Measurements from ENCODE around the gene SOCS7.
A peak's percentile ranks its signal among the peaks of the same experiment; 100 is the strongest.

The SOCS7 gene

GRCh38 chr17:38405654-38406053, 54.0 kb downstream of the SOCS7 start:
- Histone ChIP-seq H3K36me3 (ENCODE audit: control insufficient read depth in 1 of 2, insufficient read depth in 2 of 2, low read depth in 1 of 2, low read length in 2 of 2) (peaks cover 13 to 25% of the 10 kb centered on the region in 2 experiments), H2BK120ac (ENCODE audit: low read depth, low read length) (no peak overlapping the region), H4K8ac (ENCODE audit: low read length) (no peak overlapping the region), H3K4ac (ENCODE audit: low read depth in 1 of 2, low read length in 2 of 2) (no peak overlapping the region), H2BK15ac (ENCODE audit: low read depth, poor library complexity, severe bottlenecking) (no peak overlapping the region), H3K4me3 (ENCODE audit: insufficient read depth in 1 of 2, low read depth in 1 of 2, low read length in 2 of 2) (no peak overlapping the region), H3K9me3 (ENCODE audit: control insufficient read depth, low read length) (no peaks in the 10 kb centered on the region), H2AFZ (ENCODE audit: low read depth, low read length) (no peak overlapping the region), H2BK5ac (ENCODE audit: low read depth, low read length, poor library complexity, severe bottlenecking) (no peak overlapping the region), H2BK12ac (ENCODE audit: low read length in 2 of 2) (no peak overlapping the region), H4K91ac (ENCODE audit: low read length) (no peak overlapping the region), H3K14ac (ENCODE audit: low read length in 2 of 2) (no peak overlapping the region), H3K23ac (ENCODE audit: low read length in 2 of 2) (no peak overlapping the region), H2AK5ac (ENCODE audit: low read length, severe bottlenecking) (no peak overlapping the region), H3K9ac (ENCODE audit: low read length) (no peak overlapping the region), H3K79me1 (replicated peaks; ENCODE audit: low read length, poor library complexity, severe bottlenecking) (no peaks in the 10 kb centered on the region), H3K4me2 (ENCODE audit: low read length, poor library complexity, severe bottlenecking) (no peak overlapping the region), H3K4me1 (ENCODE audit: control insufficient read depth, insufficient read depth, low read depth, low read length) (no peaks in the 10 kb centered on the region), H3K27ac (ENCODE audit: low read length, poor library complexity, severe bottlenecking) (no peak overlapping the region), H3K27me3 (ENCODE audit: control insufficient read depth in 1 of 2, insufficient read depth in 1 of 2, low read length in 2 of 2) (peaks cover 0 to 15% of the 10 kb centered on the region in 2 experiments), H3K18ac (ENCODE audit: low read depth in 1 of 2, low read length in 2 of 2) (no peak overlapping the region)
- WGBS: 96% methylated on average over 4 of the region's 4 CpGs
- no peak for DNase-seq

GRCh38 chr17:38410201-38410600, 58.6 kb downstream of the SOCS7 start:
- Histone ChIP-seq H3K36me3 (ENCODE audit: control insufficient read depth in 1 of 2, insufficient read depth in 2 of 2, low read depth in 1 of 2, low read length in 2 of 2) (no peaks in the 10 kb centered on the region), H3K9me3 (ENCODE audit: control insufficient read depth, low read length) (no peaks in the 10 kb centered on the region), H3K4ac (ENCODE audit: low read depth in 1 of 2, low read length in 2 of 2) (no peak overlapping the region), H3K27me3 (ENCODE audit: control insufficient read depth in 1 of 2, insufficient read depth in 1 of 2, low read length in 2 of 2) (peaks cover 0 to 31% of the 10 kb centered on the region in 2 experiments), H3K4me3 (ENCODE audit: insufficient read depth in 1 of 2, low read depth in 1 of 2, low read length in 2 of 2) (no peak overlapping the region), H2AK5ac (ENCODE audit: low read length, severe bottlenecking) (no peak overlapping the region), H3K18ac (ENCODE audit: low read depth in 1 of 2, low read length in 2 of 2) (no peak overlapping the region), H4K91ac (ENCODE audit: low read length) (no peak overlapping the region), H2BK12ac (ENCODE audit: low read length in 2 of 2) (no peak overlapping the region), H3K9ac (ENCODE audit: low read length) (no peak overlapping the region), H3K4me2 (ENCODE audit: low read length, poor library complexity, severe bottlenecking) (no peak overlapping the region), H2BK120ac (ENCODE audit: low read depth, low read length) (no peak overlapping the region), H3K27ac (ENCODE audit: low read length, poor library complexity, severe bottlenecking) (no peak overlapping the region), H2BK5ac (ENCODE audit: low read depth, low read length, poor library complexity, severe bottlenecking) (no peak overlapping the region), H3K79me1 (replicated peaks; ENCODE audit: low read length, poor library complexity, severe bottlenecking) (no peaks in the 10 kb centered on the region), H2AFZ (ENCODE audit: low read depth, low read length) (no peak overlapping the region), H2BK15ac (ENCODE audit: low read depth, poor library complexity, severe bottlenecking) (no peak overlapping the region), H3K14ac (ENCODE audit: low read length in 2 of 2) (no peak overlapping the region), H4K8ac (ENCODE audit: low read length) (no peak overlapping the region), H3K23ac (ENCODE audit: low read length in 2 of 2) (no peak overlapping the region), H3K4me1 (ENCODE audit: control insufficient read depth, insufficient read depth, low read depth, low read length) (peaks cover 5% of the 10 kb centered on the region)
- no peak for DNase-seq
- WGBS: 83% methylated on average over 1 of the region's 1 CpG

DNA sequence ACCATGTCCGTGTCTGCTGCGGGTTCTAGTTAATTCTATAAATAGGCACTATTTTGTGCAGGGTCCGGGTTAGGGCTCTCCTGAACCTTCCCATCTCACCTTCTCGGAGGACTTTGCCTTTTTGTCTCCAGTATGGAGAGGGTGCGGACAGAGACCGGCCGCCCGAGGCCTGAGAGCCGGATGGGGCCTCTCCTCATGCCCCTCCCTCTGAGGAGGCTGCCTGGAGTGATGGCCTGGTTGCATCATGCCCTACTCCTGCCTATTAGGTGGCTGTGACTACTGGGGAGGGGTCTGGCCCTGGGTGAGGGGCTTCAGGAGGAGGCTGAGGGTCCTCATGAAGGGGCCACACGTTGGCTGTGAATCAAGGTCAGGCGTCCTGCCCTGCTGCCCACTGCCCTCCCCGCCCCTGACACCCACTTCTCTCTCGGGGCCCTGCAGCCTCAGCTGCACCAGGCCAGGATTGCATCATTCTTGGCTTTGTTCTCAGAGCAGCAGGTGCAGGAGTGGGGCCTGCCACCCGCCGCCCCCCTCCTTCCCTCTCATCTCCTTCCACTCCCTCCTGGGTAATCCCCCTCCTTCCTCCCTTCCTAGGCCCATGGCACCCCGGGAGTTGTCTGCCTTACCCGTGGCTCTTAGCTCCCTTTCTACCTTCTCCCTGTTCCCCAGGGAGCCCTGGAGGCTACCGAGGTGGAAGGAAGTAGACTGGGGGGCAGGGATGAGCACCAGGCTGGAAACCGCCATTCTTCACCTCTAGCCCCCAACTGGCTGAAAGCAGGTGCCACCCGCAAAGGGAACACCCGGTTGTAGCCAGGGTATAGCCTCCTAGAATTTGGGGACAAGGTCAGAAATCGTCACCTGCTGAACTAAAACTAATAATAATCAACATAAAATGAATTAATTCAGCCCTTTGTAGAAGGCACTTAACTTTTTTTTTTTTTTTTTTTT, 63.9 kb downstream of the SOCS7 start:
- peak overlapping the region in 1 of 2 experiments; percentile 1 for H3K14ac ChIP-seq (ENCODE audit: low read length in 2 of 2)
- no peaks in the 10 kb centered on the region for H3K36me3 ChIP-seq (ENCODE audit: control insufficient read depth in 1 of 2, insufficient read depth in 2 of 2, low read depth in 1 of 2, low read length in 2 of 2)
- WGBS: 48% methylated on average over 13 of the region's 22 CpGs
- H3K27ac ChIP-seq (ENCODE audit: low read length, poor library complexity, severe bottlenecking): no peak overlapping the region
- H3K9ac ChIP-seq (ENCODE audit: low read length): peak overlapping the region; percentile 84
- peak overlapping the region; percentile 92 for H2AFZ ChIP-seq (ENCODE audit: low read depth, low read length)
- H2BK120ac ChIP-seq (ENCODE audit: low read depth, low read length): peak overlapping the region; percentile 97
- peak overlapping the region; percentile 36 for H2BK15ac ChIP-seq (ENCODE audit: low read depth, poor library complexity, severe bottlenecking)
- H3K4me3 ChIP-seq (ENCODE audit: insufficient read depth in 1 of 2, low read depth in 1 of 2, low read length in 2 of 2): peak overlapping the region in 1 of 2 experiments; percentile 63
- H3K4ac ChIP-seq (ENCODE audit: low read depth in 1 of 2, low read length in 2 of 2): peak overlapping the region; percentile 54 to 73
- H4K91ac ChIP-seq (ENCODE audit: low read length): peak overlapping the region; percentile 94
- DNase-seq: peak; percentile 59
- peak overlapping the region; percentile 49 to 51 for H2BK12ac ChIP-seq (ENCODE audit: low read length in 2 of 2)
- H3K9me3 ChIP-seq (ENCODE audit: control insufficient read depth, low read length): no peaks in the 10 kb centered on the region
- peaks cover 31 to 63% of the 10 kb centered on the region in 2 experiments for H3K27me3 ChIP-seq (ENCODE audit: control insufficient read depth in 1 of 2, insufficient read depth in 1 of 2, low read length in 2 of 2)
- H3K18ac ChIP-seq (ENCODE audit: low read depth in 1 of 2, low read length in 2 of 2): peak overlapping the region; percentile 79 to 91
- peaks cover 22% of the 10 kb centered on the region for H3K4me1 ChIP-seq (ENCODE audit: control insufficient read depth, insufficient read depth, low read depth, low read length)
- peak overlapping the region; percentile 21 for H2AK5ac ChIP-seq (ENCODE audit: low read length, severe bottlenecking)
- peak overlapping the region; percentile 99 for H4K8ac ChIP-seq (ENCODE audit: low read length)
- H2BK5ac ChIP-seq (ENCODE audit: low read depth, low read length, poor library complexity, severe bottlenecking): no peak overlapping the region
- H3K23ac ChIP-seq (ENCODE audit: low read length in 2 of 2): no peak overlapping the region
- H3K79me1 ChIP-seq (replicated peaks; ENCODE audit: low read length, poor library complexity, severe bottlenecking): no peaks in the 10 kb centered on the region
- peak overlapping the region; percentile 59 for H3K4me2 ChIP-seq (ENCODE audit: low read length, poor library complexity, severe bottlenecking)

DNA sequence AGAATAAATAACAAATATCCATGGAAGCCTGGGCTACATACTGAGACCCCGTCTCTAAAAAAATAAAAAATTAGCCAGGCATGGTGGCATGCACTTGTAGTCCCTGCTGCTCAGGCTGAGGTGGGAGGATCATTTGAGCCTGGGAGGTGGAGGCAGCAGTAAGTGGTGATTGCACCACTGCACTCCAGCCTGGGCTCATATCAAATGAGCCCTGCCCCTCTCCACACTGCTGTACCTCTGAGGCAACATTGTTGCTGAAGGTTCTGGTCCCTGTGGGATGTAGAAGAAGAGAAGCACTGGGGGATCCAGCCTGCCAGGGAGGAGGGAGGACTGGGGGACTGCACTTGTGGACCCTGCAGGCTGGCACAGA, 65.2 kb downstream of the SOCS7 start:
- no peaks in the 10 kb centered on the region for H3K79me1 ChIP-seq (replicated peaks; ENCODE audit: low read length, poor library complexity, severe bottlenecking)

More for the DNA sequence above, 65.2 kb downstream of the SOCS7 start:
- no peak overlapping the region for H3K14ac ChIP-seq (ENCODE audit: low read length in 2 of 2)
- no peaks in the 10 kb centered on the region for H3K36me3 ChIP-seq (ENCODE audit: control insufficient read depth in 1 of 2, insufficient read depth in 2 of 2, low read depth in 1 of 2, low read length in 2 of 2)
- no peak overlapping the region for H4K91ac ChIP-seq (ENCODE audit: low read length)
- 100% methylated on average over 1 of the region's 1 CpG for WGBS
- no peak overlapping the region for H2BK120ac ChIP-seq (ENCODE audit: low read depth, low read length)
- H3K23ac ChIP-seq (ENCODE audit: low read length in 2 of 2): no peak overlapping the region
- peaks cover 28% of the 10 kb centered on the region for H3K4me1 ChIP-seq (ENCODE audit: control insufficient read depth, insufficient read depth, low read depth, low read length)
- H2AK5ac ChIP-seq (ENCODE audit: low read length, severe bottlenecking): no peak overlapping the region
- no peak overlapping the region for H3K18ac ChIP-seq (ENCODE audit: low read depth in 1 of 2, low read length in 2 of 2)
- no peak overlapping the region for H2BK5ac ChIP-seq (ENCODE audit: low read depth, low read length, poor library complexity, severe bottlenecking)
- H3K9ac ChIP-seq (ENCODE audit: low read length): no peak overlapping the region
- peaks cover 43 to 67% of the 10 kb centered on the region in 2 experiments for H3K27me3 ChIP-seq (ENCODE audit: control insufficient read depth in 1 of 2, insufficient read depth in 1 of 2, low read length in 2 of 2)
- no peak overlapping the region for H3K4me2 ChIP-seq (ENCODE audit: low read length, poor library complexity, severe bottlenecking)
- no peak overlapping the region for H3K4ac ChIP-seq (ENCODE audit: low read depth in 1 of 2, low read length in 2 of 2)
- H2AFZ ChIP-seq (ENCODE audit: low read depth, low read length): no peak overlapping the region
- H3K27ac ChIP-seq (ENCODE audit: low read length, poor library complexity, severe bottlenecking): no peak overlapping the region
- H2BK12ac ChIP-seq (ENCODE audit: low read length in 2 of 2): no peak overlapping the region
- no peak for DNase-seq
- H2BK15ac ChIP-seq (ENCODE audit: low read depth, poor library complexity, severe bottlenecking): no peak overlapping the region
- no peak overlapping the region for H3K4me3 ChIP-seq (ENCODE audit: insufficient read depth in 1 of 2, low read depth in 1 of 2, low read length in 2 of 2)
- no peak overlapping the region for H4K8ac ChIP-seq (ENCODE audit: low read length)
- no peaks in the 10 kb centered on the region for H3K9me3 ChIP-seq (ENCODE audit: control insufficient read depth, low read length)
